ENCODE data around the gene WNT10A.
A peak's percentile ranks its signal among the peaks of the same experiment; 100 is the strongest.

The WNT10A gene

GRCh38 chr2:218857371-218858137, 23.1 kb upstream of the WNT10A start:
- ATAC-seq (no peak), DNase-seq (no peak)

- ATAC-seq: no peak
- DNase-seq: no peak
These were observed 22.6 kb upstream of the WNT10A start for GRCh38 chr2:218858138-218858445.

- DNase-seq: no peak
- no peak for ATAC-seq
These were observed 21.7 kb upstream of the WNT10A start for GRCh38 chr2:218858671-218859555.

GRCh38 chr2:218859556-218859987, 21.1 kb upstream of the WNT10A start, which contains the start of gene WNT6:
Gene WNT6, plus strand, starts transcription at chr2:218859805. Its CDS starts 233 bp downstream, at chr2:218860038.
- DNase-seq: no peak
- ATAC-seq: no peak

- ATAC-seq: no peak
These were observed 20.4 kb upstream of the WNT10A start for GRCh38 chr2:218859988-218860831.

GRCh38 chr2:218860950-218861381, 19.7 kb upstream of the WNT10A start:
- ATAC-seq (no peak), DNase-seq (no peak)

More at GRCh38 chr2:218859988-218860831, 20.4 kb upstream of the WNT10A start:
- no peak for DNase-seq

- ATAC-seq (no peak), DNase-seq (no peak)
These were observed 18.9 kb upstream of the WNT10A start for GRCh38 chr2:218861645-218862318.

GRCh38 chr2:218863021-218863520, 17.6 kb upstream of the WNT10A start:
- no peak for ATAC-seq
- no peak for DNase-seq

GRCh38 chr2:218865396-218865795, 15.3 kb upstream of the WNT10A start:
- DNase-seq: no peak
- no peak for ATAC-seq

GRCh38 chr2:218865999-218866398, 14.7 kb upstream of the WNT10A start:
- ATAC-seq (no peak), DNase-seq (no peak)

- DNase-seq: no peak
- ATAC-seq: no peak
These were observed 12.8 kb upstream of the WNT10A start for GRCh38 chr2:218867900-218868299.

- ATAC-seq (no peak), DNase-seq (no peak)
These were observed 11.6 kb upstream of the WNT10A start for GRCh38 chr2:218869064-218869463.

GRCh38 chr2:218870984-218871344, 9.7 kb upstream of the WNT10A start:
- ATAC-seq (no peak), DNase-seq (no peak)

- no peak for ATAC-seq
- DNase-seq: no peak
These were observed 9.0 kb upstream of the WNT10A start for GRCh38 chr2:218871345-218872302.

- DNase-seq: no peak
- ATAC-seq: no peak
These were observed 7.8 kb upstream of the WNT10A start for GRCh38 chr2:218872645-218873358.

GRCh38 chr2:218873359-218874194, 7.1 kb upstream of the WNT10A start:
- ATAC-seq: peak; percentile 28
- DNase-seq: no peak

GRCh38 chr2:218875692-218876246, 4.9 kb upstream of the WNT10A start:
- no peak for ATAC-seq
- DNase-seq: no peak

GRCh38 chr2:218876562-218877219, 4.0 kb upstream of the WNT10A start:
- ATAC-seq (no peak), DNase-seq (peak; percentile 73)
